ES-I3 (cell line): ENCODE measurements around the gene GTPBP6.
"Not testable (repeated sequence)": the region's sequence is repeated elsewhere in the genome, so short reads cannot be mapped to it uniquely, and the experiment has no call there.

ENCODE experiments used
- H3K36me3 ChIP-seq: 2 replicates; pipeline ENCODE4 v1.6.1; 2013; ENCODE audit warnings: mild to moderate bottlenecking, low read length, control low read depth, moderate library complexity; ENCODE audit not compliant: insufficient read depth
- H3K4me1 ChIP-seq: 2 replicates; pipeline ENCODE4 v1.6.1; 2013; ENCODE audit warnings: mild to moderate bottlenecking, control low read depth, low read length; ENCODE audit not compliant: insufficient read depth
- H3K9ac ChIP-seq: 2 replicates; pipeline ENCODE4 v1.6.1; 2013; ENCODE audit warnings: low read depth, mild to moderate bottlenecking, low read length, moderate library complexity
- H3K9me3 ChIP-seq: 2 replicates; pipeline ENCODE4 v1.6.1; 2013; ENCODE audit warnings: mild to moderate bottlenecking, low read length, moderate library complexity; ENCODE audit not compliant: control insufficient read depth, insufficient read depth

The GTPBP6 gene

DNA sequence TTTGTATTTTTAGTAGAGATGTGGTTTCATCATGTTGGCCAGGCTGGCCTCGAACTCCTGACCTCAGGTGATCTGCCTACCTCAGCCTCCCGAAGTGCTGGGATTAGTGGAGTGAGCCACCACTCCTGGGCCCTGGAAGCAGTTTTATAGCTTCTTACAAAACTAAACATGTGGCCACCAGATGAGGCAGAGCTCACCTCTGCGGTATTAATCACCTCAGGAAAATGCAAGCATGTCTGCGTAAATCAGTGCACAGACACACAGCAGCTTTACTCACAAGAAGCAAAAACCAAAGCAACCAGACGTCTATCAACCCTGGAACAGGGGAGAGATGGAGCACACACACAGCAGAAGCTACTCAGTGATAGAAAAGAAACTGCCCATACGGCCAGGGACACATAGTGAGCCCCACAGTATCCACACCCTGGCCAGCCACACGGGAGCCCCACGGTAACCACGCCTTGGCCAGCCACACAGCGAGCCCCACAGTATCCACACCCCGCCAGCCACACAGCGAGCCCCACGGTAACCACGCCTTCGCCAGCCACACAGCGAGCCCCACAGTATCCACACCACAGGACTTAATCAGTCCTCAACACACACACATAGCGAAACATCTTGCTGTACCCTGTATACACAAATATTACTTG, 37.9 kb upstream of the GTPBP6 start:
- Histone ChIP-seq H3K9ac (no peak overlapping the region), H3K9me3 (peaks cover 9% of the 10 kb centered on the region), H3K4me1 (no peaks in the 10 kb centered on the region; the same call in 1 of the 2 replicates), H3K36me3 (peaks cover 6% of the 10 kb centered on the region)

DNA sequence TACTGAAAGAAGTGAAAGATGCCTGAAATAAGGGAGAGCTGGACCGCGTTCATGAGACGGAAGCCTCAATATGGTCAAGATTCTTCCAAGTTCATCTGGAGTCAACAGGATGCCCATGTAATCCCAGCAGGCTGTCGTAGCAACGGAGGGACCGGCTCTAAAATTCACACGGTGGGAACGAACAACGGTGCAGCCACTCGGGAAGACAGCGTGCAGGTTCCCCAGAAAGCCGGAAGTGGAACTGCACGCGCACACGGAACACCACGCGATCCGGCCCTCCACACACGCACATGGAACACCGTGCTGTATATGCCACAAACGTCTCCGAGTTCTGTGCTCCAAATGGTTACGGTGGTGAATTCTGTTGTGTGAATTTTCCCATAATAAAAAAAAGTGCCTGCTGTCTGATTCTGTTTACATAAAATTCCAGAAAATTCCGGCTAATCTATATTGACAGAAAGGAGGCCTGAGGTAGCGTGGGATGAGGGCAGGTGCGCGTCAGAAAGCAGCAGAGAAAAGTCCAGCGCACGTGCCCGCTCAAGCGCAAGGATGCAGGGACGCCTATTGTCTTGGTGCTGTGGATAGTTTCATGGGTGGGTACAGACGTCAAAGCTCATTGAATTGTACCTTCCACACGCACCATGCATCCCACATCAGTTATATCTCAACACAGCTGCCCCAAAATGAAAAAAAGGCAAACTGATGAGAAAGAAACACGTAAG, 36.9 kb upstream of the GTPBP6 start:
- Histone ChIP-seq H3K4me1 (no peaks in the 10 kb centered on the region; the same call in 1 of the 2 replicates), H3K9ac (no peak overlapping the region), H3K36me3 (peaks cover 6% of the 10 kb centered on the region)

DNA sequence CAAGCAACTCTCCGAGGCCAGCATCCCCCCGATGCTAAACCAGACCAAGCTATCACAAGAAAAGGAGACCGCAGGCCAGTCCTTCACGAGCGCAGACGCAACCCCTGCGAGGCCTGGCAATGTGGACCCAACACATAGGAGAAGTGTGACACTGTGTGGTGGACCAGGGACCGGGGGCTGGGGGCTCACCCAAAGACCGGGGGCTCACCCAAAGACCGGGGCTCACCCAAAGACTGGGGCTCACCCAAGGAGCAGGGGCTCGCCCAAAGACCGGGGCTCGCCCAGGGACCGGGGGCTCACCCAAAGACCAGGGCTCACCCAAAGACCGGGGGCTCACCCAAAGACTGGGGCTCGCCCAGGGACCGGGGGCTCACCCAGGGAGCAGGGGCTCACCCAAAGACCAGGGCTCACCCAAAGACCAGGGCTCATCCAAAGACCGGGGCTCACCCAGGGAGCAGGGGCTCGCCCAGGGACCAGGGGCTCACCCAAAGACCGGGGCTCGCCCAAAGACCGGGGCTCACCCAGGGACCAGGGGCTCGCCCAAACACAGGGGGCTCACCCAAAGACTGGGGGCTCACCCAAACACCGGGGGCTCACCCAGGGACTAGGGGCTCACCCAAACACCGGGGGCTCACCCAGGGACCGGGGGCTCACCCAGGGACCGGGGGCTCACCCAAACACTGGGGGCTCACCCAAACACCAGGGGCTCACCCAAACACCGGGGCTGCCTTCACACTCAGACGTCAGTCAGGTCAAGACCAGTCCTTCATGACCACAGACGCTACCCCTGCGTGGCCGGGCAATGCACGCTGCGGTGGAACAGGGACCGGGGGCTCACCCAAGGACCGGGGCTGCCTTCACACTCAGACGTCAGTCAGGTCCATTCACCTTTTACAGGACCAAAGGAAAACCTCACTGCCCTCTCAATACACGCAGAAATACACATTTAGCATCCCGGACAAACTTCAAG, 35.3 kb upstream of the GTPBP6 start:
- no peak overlapping the region for H3K9ac ChIP-seq
- H3K9me3 ChIP-seq: no peaks in the 10 kb centered on the region
- peaks cover 2% of the 10 kb centered on the region; the same call in 1 of the 2 replicates for H3K36me3 ChIP-seq
- H3K4me1 ChIP-seq: no peaks in the 10 kb centered on the region; the same call in 1 of the 2 replicates

More for the DNA sequence above, 36.9 kb upstream of the GTPBP6 start:
- H3K9me3 ChIP-seq: peaks cover 7% of the 10 kb centered on the region

DNA sequence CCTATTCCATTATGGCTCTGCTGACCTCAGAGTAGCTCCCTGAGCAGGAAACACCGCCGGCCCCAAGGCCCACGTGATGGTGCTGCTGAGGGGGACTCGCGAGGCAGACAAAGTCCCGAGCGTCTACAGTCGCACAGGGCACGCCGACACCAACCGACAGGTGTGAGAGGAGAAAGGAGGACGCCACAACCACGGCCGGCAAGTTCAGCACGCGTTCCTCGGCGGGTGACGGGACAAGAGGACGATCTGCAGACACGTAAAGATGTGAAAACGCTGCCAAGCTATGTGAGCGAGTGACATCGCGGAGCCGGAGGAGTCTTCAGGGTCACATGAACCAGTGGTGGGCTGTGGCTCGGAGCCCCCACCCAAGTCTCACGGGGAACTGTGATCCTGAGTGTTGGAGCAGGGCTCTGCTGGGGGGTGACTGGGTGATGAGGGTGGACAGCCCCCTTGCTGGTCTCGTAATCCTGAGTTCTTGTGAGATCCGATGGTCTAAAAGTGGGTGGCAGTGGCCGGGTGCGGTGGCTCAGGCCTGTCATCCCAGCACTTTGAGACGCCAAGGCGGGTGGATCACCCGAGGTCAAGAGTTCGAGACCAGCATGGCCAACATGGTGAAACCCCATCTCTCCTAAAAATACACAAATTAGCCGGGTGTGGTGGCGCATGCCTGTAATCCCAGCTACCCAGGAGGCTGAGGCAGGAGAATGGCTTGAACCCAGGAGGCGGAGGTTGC, 34.2 kb upstream of the GTPBP6 start:
- Histone ChIP-seq H3K4me1 (no peaks in the 10 kb centered on the region; the same call in 1 of the 2 replicates), H3K36me3 (peaks cover 2% of the 10 kb centered on the region; the same call in 1 of the 2 replicates), H3K9ac (no peak overlapping the region), H3K9me3 (no peaks in the 10 kb centered on the region)

DNA sequence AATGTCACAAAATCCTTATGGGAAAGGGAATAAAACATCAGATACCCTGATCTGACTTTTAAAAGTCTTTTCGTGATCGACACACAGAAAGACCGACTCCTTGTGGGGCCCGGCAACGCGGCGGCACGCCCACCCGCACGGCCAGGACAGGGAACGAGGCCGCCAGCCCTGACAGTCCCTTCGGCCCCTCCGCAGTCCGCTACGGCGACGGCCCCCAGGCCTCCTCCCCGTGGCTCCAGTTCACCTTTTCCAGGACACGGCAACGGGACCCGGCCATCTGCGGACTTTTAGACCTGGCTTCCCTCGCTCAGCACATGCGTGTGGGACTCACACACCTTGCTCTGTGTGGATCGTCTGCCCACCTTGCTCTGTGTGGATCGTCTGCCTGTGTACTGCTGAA, 33.6 kb upstream of the GTPBP6 start:
- Histone ChIP-seq H3K4me1 (no peaks in the 10 kb centered on the region), H3K36me3 (peaks cover 2% of the 10 kb centered on the region; the same call in 1 of the 2 replicates), H3K9me3 (no peaks in the 10 kb centered on the region), H3K9ac (no peak overlapping the region)

DNA sequence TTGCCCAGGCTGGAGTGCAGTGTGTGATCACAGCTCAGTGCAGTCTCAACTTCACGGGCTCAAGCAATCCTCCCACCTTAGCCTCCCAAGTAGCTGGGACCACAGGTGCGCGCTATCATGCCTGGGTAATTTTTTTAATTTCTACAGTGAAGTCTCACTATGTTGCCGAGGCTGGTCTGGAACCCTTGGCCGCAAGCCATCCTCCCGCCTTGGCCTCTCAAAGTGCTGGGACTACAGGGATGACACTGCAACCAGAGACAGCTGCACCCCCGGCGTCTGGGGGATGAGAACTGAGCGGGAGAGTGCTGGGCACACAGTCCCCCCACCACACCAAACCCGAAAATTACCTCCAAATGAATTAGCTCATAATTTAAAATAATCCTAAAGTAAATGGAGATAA, 33.1 kb upstream of the GTPBP6 start:
- no peak overlapping the region for H3K9ac ChIP-seq
- no peaks in the 10 kb centered on the region for H3K4me1 ChIP-seq
- no peaks in the 10 kb centered on the region for H3K9me3 ChIP-seq
- H3K36me3 ChIP-seq: peaks cover 2% of the 10 kb centered on the region; the same call in 1 of the 2 replicates

DNA sequence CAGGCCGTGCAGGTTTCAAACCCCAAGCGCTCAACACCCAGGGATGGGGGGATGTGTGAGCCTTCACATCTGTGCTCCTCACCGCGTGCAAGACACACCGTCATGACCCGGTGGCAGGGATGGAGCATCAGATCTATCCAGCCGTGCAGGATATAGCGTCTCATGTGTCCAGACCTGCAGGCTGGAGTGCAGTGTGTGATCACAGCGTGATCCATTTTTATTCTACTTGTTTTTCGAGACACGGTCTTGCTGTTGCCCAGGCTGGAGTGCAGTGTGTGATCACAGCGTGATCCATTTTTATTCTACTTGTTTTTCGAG, 32.7 kb upstream of the GTPBP6 start:
- not testable (repeated sequence) for H3K4me1 ChIP-seq, H3K9ac ChIP-seq, H3K36me3 ChIP-seq, H3K9me3 ChIP-seq

DNA sequence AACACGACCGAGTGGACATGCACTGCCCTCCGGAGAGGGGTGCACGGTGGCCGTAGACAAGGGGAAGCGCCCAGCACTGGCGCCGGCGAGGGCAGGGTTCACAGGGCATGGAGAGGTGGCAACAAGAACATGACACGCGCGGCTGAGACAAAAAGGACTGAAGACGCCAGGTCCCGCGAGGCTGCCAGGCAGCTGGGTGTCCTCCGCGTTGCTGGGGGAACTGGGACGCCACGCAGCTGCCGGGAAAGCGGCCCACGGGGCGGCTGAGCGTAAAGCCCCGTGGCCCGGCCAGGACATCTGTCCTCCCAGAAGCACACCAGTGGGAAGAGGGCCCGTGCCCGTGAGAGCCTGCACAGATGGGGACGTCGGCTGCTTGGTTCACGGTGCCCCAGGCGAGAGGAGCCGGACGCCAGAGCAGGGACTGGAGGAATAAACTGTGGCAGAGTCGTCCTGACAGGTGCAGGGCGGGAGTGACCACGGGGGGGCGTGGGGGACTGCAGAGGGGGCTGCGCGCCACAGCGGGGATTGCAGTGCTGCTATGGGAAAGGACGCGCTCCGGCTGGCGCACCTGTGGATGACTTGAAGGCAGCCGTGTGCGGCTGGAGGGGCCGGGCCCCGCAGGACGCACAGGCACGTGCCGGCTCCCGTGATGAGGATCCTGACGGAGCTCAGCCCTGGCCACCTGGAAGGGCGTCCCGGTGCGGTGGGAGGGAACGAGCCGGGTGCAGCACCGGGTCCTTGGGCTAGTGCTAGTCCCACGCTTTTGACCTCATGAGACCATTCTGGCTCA, 32.1 kb upstream of the GTPBP6 start:
- no peaks in the 10 kb centered on the region for H3K4me1 ChIP-seq
- H3K36me3 ChIP-seq: no peaks in the 10 kb centered on the region; the same call in 1 of the 2 replicates
- H3K9ac ChIP-seq: no peak overlapping the region
- no peaks in the 10 kb centered on the region for H3K9me3 ChIP-seq

DNA sequence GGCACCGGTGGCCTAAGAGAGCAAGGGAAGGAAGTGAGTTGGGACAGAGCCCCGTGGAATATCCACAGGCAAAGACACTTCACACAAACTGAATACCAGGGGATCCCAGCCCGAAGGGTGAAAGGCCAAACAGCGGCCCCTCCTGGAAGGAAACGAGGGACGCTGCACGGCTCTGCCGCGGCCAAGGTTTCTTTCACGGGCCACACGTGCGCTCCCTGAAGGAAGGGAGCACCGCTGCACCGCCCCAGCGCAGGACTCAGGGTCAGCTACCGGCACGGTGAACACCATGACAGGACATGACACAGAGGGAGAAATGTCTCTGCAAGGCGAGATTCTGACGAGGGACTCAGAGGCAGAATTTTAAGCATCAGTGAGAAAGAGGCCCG, 31.5 kb upstream of the GTPBP6 start:
- Histone ChIP-seq H3K9me3 (no peaks in the 10 kb centered on the region), H3K9ac (no peak overlapping the region), H3K36me3 (no peaks in the 10 kb centered on the region; the same call in 1 of the 2 replicates), H3K4me1 (no peaks in the 10 kb centered on the region)

DNA sequence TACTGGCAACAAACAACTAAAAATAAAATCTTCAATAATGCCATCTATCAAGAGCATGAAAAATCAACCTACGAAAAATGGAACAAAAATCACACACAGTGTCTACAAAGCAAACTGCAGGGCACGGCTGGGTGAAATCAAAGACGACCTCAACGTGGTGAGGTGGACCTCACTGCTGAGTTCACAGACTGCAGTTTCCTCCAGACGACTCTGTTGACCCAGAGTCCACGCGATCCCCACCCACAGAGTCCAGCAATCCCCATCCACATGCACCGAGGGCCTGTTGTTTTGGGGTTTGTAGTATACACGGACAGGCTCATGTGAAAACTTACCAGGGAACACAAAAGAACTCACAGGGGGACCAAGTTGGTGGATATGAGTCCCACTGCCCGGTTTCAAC, 31.1 kb upstream of the GTPBP6 start:
- no peaks in the 10 kb centered on the region; the same call in 1 of the 2 replicates for H3K36me3 ChIP-seq
- no peaks in the 10 kb centered on the region for H3K9me3 ChIP-seq
- H3K9ac ChIP-seq: no peak overlapping the region
- H3K4me1 ChIP-seq: no peaks in the 10 kb centered on the region

DNA sequence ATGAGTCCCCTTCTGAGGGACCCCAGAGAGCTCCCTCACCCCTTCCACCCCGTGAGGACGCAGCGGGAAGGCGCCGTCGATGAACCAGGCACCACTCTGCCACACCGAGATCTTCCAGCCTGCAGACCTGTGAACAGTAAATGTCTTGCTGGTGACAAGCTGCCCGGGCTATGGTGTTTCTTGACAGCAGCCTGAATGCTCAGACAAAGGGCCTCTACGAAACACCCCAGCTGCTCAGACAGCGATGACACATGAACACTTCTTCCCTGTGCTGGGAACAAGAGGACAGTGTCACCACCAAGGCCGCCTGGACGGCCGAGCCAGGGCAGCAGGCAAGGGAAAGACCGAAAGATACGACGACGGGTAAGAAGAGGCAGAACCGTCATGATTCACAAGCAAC, 30.6 kb upstream of the GTPBP6 start:
- Histone ChIP-seq H3K9me3 (no peaks in the 10 kb centered on the region), H3K9ac (no peak overlapping the region), H3K4me1 (no peaks in the 10 kb centered on the region), H3K36me3 (no peaks in the 10 kb centered on the region; the same call in 1 of the 2 replicates)

DNA sequence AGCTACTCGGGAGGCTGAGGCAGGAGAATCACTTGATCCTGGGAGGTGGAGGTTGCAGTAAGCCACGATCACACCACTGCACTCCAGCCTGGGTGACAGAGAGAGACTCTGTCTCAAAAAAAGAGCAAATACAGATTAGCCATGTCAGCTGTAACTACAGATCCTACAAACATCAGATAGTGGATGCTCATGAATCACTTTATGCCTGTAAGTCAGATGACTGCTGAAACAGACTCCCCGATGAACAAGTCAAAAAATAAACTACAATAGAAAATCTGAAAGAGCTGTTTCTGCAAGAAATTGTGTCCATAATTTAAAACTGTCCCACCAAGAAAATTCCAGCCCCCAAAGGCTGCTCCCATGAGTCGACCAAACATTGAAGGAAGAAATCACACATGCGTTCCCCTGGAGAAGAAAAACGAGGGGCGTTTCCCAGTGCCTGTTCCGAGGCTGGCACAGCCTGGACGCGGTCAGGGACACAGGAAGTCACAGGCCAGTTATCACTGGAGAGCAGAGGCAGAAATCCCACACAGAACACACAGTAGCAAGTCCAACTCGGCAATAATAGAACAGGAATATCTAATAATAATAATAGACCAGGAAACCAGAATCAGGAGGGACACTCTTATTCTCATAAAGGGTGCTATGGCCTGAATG, 30.0 kb upstream of the GTPBP6 start:
- no peaks in the 10 kb centered on the region for H3K4me1 ChIP-seq
- H3K36me3 ChIP-seq: no peaks in the 10 kb centered on the region; the same call in 1 of the 2 replicates
- H3K9ac ChIP-seq: no peak overlapping the region
- H3K9me3 ChIP-seq: no peaks in the 10 kb centered on the region
